ENCODE measurements around the gene E4F1.
"Not testable (repeated sequence)": the region's sequence is repeated elsewhere in the genome, so short reads cannot be mapped to it uniquely, and the experiment has no call there.

Gene E4F1

GRCh38 chr16:2244926-2245795, 21.8 kb downstream of the E4F1 start:
- no peak for DNase-seq

GRCh38 chr16:2246301-2246885, 23.0 kb downstream of the E4F1 start:
- DNase-seq, result no peak

- DNase-seq, result no peak
These were observed 27.4 kb downstream of the E4F1 start for GRCh38 chr16:2250652-2251295.

GRCh38 chr16:2251296-2252111, 28.1 kb downstream of the E4F1 start, which contains the start of gene ECI1:
Gene ECI1 (minus strand): TSS chr16:2251587. CDS start chr16:2251566, 21 bp downstream.
- peak; percentile 96 for DNase-seq

GRCh38 chr16:2252806-2253148, 29.4 kb downstream of the E4F1 start:
- no peak for DNase-seq

- no peak for DNase-seq
These were observed 29.9 kb downstream of the E4F1 start for GRCh38 chr16:2253293-2253692.

- DNase-seq, result no peak
These were observed 33.2 kb downstream of the E4F1 start for GRCh38 chr16:2256531-2257140.

GRCh38 chr16:2257726-2258125, 34.3 kb downstream of the E4F1 start:
- no peak for DNase-seq

- DNase-seq, result not testable (repeated sequence)
These were observed 35.1 kb downstream of the E4F1 start for GRCh38 chr16:2258530-2258929.

GRCh38 chr16:2260250-2260649, 36.9 kb downstream of the E4F1 start:
- no peak for DNase-seq

- DNase-seq, result not testable (repeated sequence)
These were observed 39.6 kb downstream of the E4F1 start for GRCh38 chr16:2263026-2263425.

GRCh38 chr16:2266887-2267286, 43.5 kb downstream of the E4F1 start:
- DNase-seq, result not testable (repeated sequence)

- DNase-seq, result not testable (repeated sequence)
These were observed 44.1 kb downstream of the E4F1 start for GRCh38 chr16:2267505-2267912.

- DNase-seq, result peak; percentile 97
These were observed 44.7 kb downstream of the E4F1 start, which contains the start of gene RNPS1 for GRCh38 chr16:2267913-2268666. Gene RNPS1 (minus strand): TSS chr16:2268126. CDS start chr16:2264643, 3,483 bp downstream.

- no peak for DNase-seq
These were observed 46.7 kb downstream of the E4F1 start for GRCh38 chr16:2270070-2270462.

GRCh38 chr16:2270588-2271470, 47.4 kb downstream of the E4F1 start:
- no peak for DNase-seq

- no peak for DNase-seq
These were observed 48.6 kb downstream of the E4F1 start for GRCh38 chr16:2271848-2272461.

GRCh38 chr16:2273484-2273883, 50.1 kb downstream of the E4F1 start:
- DNase-seq, result no peak

- DNase-seq, result no peak
These were observed 50.5 kb downstream of the E4F1 start for GRCh38 chr16:2273931-2274330.

Data from right hindlimb (tissue), 1 donor.